Lower leg skin (tissue), 4 donors: ENCODE results near the gene WASF3. TPM values are rescaled to one million over a fixed set of nuclear protein-coding genes. Genes with fewer than 3 reads are reported as not detected.
"Not testable (repeated sequence)": the region's sequence is repeated elsewhere in the genome, so short reads cannot be mapped to it uniquely, and the experiment has no call there.

Source experiments
- DNase-seq, 2 donors: peaks; one replicate each; pipeline ENCODE4 v3.0.0-alpha.2; 2019; ENCODE audit warnings: low spot score in 2 of 2
- H3K4me3 ChIP-seq: fragments of 200-600 bp; sonication (generic); 2 replicates; pipeline ENCODE4 v1.5.1; 2017; ENCODE audit warnings: mild to moderate bottlenecking, low read depth; ENCODE audit not compliant: poor library complexity, severe bottlenecking
- POLR2A ChIP-seq, 2 donors: fragments of 450-650 bp; IDR thresholded peaks; one replicate each; pipeline ENCODE4 v1.6.1; 2016 to 2017; ENCODE audit warnings: antibody characterized with exemption in 2 of 2, mild to moderate bottlenecking in 1 of 2, moderate library complexity in 1 of 2
- WGBS, 2 donors: methylation state at CpG; one replicate each; pipeline ENCODE4 v1.1.5; 2018; 5-methylcytosine and 5-hydroxymethylcytosine counted together
- intact Hi-C: fragments of 100-400 bp; cut with DNase I; formaldehyde crosslinking; loops from one replicate; pipeline ENCODE4 v1.15.0; 2023; ENCODE audit warnings: low total_unique reads
- total RNA-seq, 4 donors: library from RNA; depleted of rRNA; stranded (reverse); fragments of >200 nt; gene quantifications; one replicate each; pipeline ENCODE4 v1.1.0, GENCODE V29; 2016
- TF ChIP-seq, protein P1 (sequence below), 3 donors: fragments of 450-650 bp; IDR thresholded peaks; one replicate each; pipeline ENCODE4 v1.5.1; 2016; ENCODE audit warnings: antibody characterized with exemption in 3 of 3, mild to moderate bottlenecking in 3 of 3, moderate library complexity in 2 of 3

WASF3 gene
- total RNA-seq, 4 donors from 2014 or later = 3.4 to 12.8 (median 6.7) TPM

DNA sequence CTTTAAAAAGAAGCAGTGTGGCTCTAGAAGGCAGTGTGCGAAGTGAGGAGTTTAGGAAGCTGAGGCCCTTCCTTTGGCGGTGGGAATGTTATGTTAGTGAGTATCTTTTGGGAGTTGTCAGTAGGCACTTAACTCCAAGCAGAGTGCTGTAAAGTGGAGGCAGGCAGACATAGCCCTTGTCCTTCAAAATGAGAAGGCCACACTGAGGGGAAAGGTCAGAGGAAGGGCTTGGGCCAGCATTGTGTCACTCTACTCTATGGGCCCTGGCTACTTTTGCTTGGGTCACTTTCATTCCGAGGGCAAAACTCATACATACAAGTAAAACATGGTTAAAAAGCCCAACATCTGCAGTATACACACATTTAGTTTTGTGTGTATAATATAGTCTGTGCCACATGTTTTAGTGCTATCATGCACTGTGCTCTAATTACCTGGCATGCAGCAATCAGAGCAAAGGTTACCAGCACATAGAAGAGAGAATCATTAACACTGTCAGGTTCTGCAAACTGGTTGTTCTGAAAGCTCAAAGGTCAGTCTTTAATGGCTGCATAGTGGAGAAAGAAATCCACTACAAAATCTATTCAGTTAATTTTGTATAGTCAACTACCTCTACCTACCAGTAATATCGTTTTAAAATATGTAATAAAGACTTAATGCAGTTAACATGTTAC, 64.4 kb downstream of the WASF3 start:
- WGBS, 2 donors = 89 to 92% methylated on average over 4 of the region's 4 CpGs
- intact Hi-C loops = no loop called here
- TF ChIP-seq, protein P1, sequence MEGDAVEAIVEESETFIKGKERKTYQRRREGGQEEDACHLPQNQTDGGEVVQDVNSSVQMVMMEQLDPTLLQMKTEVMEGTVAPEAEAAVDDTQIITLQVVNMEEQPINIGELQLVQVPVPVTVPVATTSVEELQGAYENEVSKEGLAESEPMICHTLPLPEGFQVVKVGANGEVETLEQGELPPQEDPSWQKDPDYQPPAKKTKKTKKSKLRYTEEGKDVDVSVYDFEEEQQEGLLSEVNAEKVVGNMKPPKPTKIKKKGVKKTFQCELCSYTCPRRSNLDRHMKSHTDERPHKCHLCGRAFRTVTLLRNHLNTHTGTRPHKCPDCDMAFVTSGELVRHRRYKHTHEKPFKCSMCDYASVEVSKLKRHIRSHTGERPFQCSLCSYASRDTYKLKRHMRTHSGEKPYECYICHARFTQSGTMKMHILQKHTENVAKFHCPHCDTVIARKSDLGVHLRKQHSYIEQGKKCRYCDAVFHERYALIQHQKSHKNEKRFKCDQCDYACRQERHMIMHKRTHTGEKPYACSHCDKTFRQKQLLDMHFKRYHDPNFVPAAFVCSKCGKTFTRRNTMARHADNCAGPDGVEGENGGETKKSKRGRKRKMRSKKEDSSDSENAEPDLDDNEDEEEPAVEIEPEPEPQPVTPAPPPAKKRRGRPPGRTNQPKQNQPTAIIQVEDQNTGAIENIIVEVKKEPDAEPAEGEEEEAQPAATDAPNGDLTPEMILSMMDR (IDR thresholded peaks at IDR 0.05) = no peak
- TF ChIP-seq POLR2A (IDR thresholded peaks at IDR 0.05) = no peak
- DNase-seq = no peak
- no peak overlapping the region for H3K4me3 ChIP-seq

DNA sequence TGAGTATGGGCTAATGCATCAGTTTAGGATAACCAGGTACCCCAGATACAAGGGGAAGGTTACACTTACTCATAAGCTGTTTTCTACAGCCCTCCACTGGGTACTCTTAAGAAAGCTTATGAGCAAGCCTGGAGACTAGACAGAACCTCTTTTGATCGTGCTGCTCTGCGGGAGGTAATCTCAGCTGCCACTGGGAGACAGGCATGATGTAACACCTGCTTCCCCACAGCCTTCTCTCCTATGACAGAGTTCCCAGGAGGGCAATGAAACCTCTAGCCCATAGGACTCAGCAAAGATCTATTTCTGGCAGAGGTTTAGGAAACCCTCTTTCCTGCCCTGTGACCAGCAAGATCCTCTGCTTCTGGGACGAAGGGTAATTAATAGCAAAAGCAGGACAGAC, 65.6 kb downstream of the WASF3 start:
- 70 to 76% methylated on average over 3 of the region's 3 CpGs for WGBS, 2 donors
- DNase-seq = no peak
- intact Hi-C loops = no loop called here
- H3K4me3 ChIP-seq = no peak overlapping the region
- TF ChIP-seq POLR2A (IDR thresholded peaks at IDR 0.05) = no peak
- TF ChIP-seq, protein P1 (IDR thresholded peaks at IDR 0.05) = no peak

DNA sequence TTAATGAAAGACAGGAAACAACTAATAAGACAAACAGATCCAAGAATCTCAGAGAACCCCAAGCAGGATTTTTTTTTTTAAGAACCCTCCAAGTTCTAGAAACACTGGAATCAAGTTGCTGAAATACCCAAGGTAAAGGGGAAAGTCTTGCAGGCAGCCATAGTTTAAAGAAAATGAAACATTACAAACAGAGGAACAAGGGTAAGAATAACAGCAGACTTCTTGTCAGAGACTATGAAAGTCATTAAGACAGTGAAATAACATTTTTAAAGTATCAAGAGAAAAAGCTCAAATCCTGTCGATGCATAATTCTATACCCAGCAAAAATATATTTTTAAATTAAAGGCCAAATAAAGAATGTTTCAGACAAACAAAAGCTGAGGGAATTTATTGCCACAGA, 67.1 kb downstream of the WASF3 start:
- no peak for DNase-seq
- WGBS, 2 donors = 95 to 100% methylated on average over 1 of the region's 1 CpG
- intact Hi-C loops = no loop called here
- TF ChIP-seq POLR2A (IDR thresholded peaks at IDR 0.05) = no peak
- TF ChIP-seq, protein P1 (IDR thresholded peaks at IDR 0.05) = no peak
- no peak overlapping the region for H3K4me3 ChIP-seq

DNA sequence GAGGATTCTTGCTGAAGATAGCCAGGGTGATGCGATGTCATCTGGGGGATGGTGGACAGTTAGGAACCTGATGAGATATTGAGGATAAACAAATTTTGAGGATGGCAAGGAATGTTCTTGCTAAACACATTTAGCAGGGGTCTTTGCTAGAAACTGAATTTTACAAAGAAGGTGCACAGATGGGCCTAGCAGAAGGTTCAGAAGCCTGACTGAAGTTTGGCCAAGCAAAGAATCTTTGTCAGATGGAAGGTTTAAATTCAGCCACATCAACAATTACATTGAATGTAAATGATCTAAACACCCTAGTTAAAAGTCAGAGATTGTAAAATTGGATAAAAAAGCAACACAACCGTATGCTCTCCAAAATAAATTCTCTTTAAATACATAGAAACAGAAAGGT, 68.8 kb downstream of the WASF3 start:
- 95 to 96% methylated on average over 2 of the region's 2 CpGs for WGBS, 2 donors
- intact Hi-C loops = no loop called here
- TF ChIP-seq POLR2A (IDR thresholded peaks at IDR 0.05) = no peak
- H3K4me3 ChIP-seq = no peak overlapping the region
- no peak for DNase-seq

DNA sequence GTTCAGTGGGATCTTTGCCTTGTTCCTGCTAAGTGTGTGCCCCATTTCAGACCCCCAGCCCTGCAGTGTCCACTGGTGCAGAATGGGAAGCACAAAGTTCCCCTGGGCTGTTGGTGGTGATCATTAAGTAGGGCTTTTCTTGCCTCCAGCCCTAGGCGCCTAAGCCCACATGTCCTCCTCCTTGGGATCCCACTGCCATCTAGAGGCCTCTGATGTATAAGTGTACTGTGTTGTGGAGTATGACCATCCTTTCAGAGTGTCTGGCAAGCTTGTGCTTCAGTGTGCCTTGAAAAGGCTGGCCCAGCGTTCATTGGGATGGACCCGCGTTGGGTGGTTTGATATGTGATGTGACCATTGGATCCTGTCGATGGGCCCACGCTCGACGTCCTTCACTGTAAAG, 71.2 kb downstream of the WASF3 start:
- intact Hi-C loops = no loop called here
- DNase-seq = no peak
- H3K4me3 ChIP-seq = no peak overlapping the region
- TF ChIP-seq, protein P1 (IDR thresholded peaks at IDR 0.05) = no peak
- WGBS, 2 donors = 92 to 97% methylated on average over 8 of the region's 8 CpGs

DNA sequence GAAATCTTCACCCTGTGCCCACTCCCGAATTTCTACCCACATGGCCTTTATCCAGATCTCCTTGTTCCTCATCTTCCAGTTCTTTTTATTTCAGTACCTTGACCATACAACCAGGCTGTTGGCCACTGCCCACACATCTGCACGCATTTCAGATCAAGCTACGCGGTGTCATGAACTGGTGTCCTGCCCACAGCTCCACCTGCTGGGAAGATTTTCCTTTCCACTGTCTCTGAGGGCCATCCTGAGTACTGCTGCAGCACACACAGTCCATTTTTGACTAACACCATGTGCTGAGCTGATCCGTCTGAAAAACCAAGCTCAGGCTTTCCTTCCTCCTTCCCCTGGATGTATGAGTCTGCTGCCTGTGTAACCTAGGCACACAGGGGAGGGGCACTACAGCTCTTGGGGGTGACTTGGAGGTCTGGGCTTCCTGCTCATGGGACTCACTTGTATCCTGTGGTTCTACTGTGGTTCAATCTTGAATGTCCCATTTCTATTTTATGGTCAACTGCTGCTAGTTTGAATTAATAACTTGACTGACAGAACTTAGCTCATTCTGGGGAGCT, 71.9 kb downstream of the WASF3 start:
- no peak for DNase-seq
- 80 to 86% methylated on average over 5 of the region's 5 CpGs for WGBS, 2 donors
- intact Hi-C loops = no loop called here
- H3K4me3 ChIP-seq = no peak overlapping the region
- TF ChIP-seq, protein P1 (IDR thresholded peaks at IDR 0.05) = no peak
- TF ChIP-seq POLR2A (IDR thresholded peaks at IDR 0.05) = no peak

DNA sequence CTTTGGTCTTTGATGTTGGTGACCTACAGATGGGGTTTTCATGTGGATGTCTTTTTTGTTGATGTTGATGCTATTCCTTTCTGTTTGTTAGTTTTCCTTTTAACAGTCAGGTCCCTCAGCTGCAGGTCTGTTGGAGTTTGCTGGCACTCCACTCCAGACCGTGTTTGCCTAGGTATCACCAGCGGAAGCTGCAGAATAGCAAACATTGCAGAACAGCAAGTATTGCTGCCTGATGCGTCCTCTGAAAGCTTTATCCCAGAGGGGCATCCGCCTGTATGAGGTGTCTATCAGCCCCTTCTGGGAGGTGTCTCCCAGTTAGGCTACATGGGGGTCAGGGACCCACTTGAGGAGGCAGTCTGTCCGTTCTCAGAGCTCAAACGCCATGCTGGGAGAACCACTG, 78.2 kb downstream of the WASF3 start:
- WGBS, 2 donors = 96 to 97% methylated on average over 6 of the region's 6 CpGs
- DNase-seq, intact Hi-C loops: not testable (repeated sequence)

DNA sequence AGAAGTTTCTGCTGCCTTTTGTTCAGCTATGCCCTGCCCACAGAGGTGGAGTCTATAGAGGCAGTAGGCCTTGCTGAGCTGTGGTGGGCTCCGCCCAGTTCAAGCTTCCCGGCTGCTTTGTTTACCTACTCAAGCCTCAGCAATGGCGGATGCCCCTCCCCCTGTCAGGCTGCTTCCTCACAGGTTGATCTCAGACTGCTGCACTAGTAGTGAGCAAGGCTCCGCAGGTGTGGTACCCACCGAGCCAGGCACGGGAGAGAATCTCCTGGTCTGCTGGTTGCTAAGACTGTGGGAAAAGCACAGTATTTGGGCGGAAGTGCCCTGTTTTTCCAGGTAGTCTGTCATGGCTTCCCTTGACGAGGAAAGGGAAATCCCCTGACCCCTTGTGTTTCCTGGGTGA, 78.6 kb downstream of the WASF3 start:
- WGBS, 2 donors = 70 to 82% methylated on average over 7 of the region's 8 CpGs
- intact Hi-C loops = not testable (repeated sequence)

More for the DNA sequence above, 78.2 kb downstream of the WASF3 start:
- not testable (repeated sequence) for H3K4me3 ChIP-seq

More for the DNA sequence above, 78.6 kb downstream of the WASF3 start:
- DNase-seq, H3K4me3 ChIP-seq: not testable (repeated sequence)
